ENCODE measurements around the gene LRP6. TPM values are rescaled to one million over a fixed set of nuclear protein-coding genes. Genes with fewer than 3 reads are reported as not detected.
A peak's percentile ranks its signal among the peaks of the same experiment; 100 is the strongest.

Gene LRP6
- total RNA-seq, 1 donor from 2014 or later = 1.4 TPM

- H3K36me3 Mint-ChIP-seq (ENCODE audit: low read depth) = no peaks in the 10 kb centered on the region
- H3K27ac Mint-ChIP-seq = no peak overlapping the region
- peaks cover 7% of the 10 kb centered on the region for H3K9me3 Mint-ChIP-seq
- intact Hi-C loops (cut with micrococcal nuclease) = no loop called here
- peaks cover 5% of the 10 kb centered on the region for H3K27me3 Mint-ChIP-seq
- CTCF ChIA-PET = no interaction called here
- no peak for DNase-seq
- POLR2A ChIA-PET = no interaction called here
- H3K4me3 Mint-ChIP-seq = no peak overlapping the region
- no peak for TF ChIP-seq CTCF (IDR thresholded peaks at IDR 0.05)
- H3K4me1 Mint-ChIP-seq = no peaks in the 10 kb centered on the region
- no peak for ATAC-seq (ENCODE audit: low read depth)
These were observed 6.6 kb upstream of the LRP6 start for GRCh38 chr12:12273291-12273957.

GRCh38 chr12:12272869-12273268 is 6.0 kb upstream of the LRP6 start:
- no peak for ATAC-seq (ENCODE audit: low read depth)
- H3K4me1 Mint-ChIP-seq = no peaks in the 10 kb centered on the region
- no peak for TF ChIP-seq CTCF (IDR thresholded peaks at IDR 0.05)
- H3K27me3 Mint-ChIP-seq = peaks cover 8% of the 10 kb centered on the region
- H3K9me3 Mint-ChIP-seq = peaks cover 5% of the 10 kb centered on the region
- H3K36me3 Mint-ChIP-seq (ENCODE audit: low read depth) = no peaks in the 10 kb centered on the region
- no peak overlapping the region for H3K4me3 Mint-ChIP-seq
- intact Hi-C loops (cut with micrococcal nuclease) = no loop called here
- H3K27ac Mint-ChIP-seq = no peak overlapping the region
- no peak for DNase-seq
- POLR2A ChIA-PET = no interaction called here
- CTCF ChIA-PET = no interaction called here

- Mint-ChIP-seq H3K36me3 (ENCODE audit: low read depth) (peaks cover 2% of the 10 kb centered on the region), H3K9me3 (no peaks in the 10 kb centered on the region), H3K27ac (no peak overlapping the region), H3K4me1 (peaks cover 21% of the 10 kb centered on the region), H3K4me3 (no peak overlapping the region), H3K27me3 (peaks cover 17% of the 10 kb centered on the region)
- intact Hi-C loops (cut with micrococcal nuclease) = no loop called here
- ATAC-seq (ENCODE audit: low read depth) = no peak
- CTCF ChIA-PET = no interaction called here
- TF ChIP-seq CTCF (IDR thresholded peaks at IDR 0.05) = no peak
- DNase-seq = no peak
- POLR2A ChIA-PET = no interaction called here
These were observed 3.4 kb upstream of the LRP6 start for GRCh38 chr12:12270226-12270625.

GRCh38 chr12:12267742-12268200 is 927 bp upstream of the LRP6 start:
- no peak for TF ChIP-seq CTCF (IDR thresholded peaks at IDR 0.05)
- Mint-ChIP-seq H3K27me3 (peaks cover 30% of the 10 kb centered on the region), H3K27ac (no peak overlapping the region), H3K36me3 (ENCODE audit: low read depth) (peaks cover 2% of the 10 kb centered on the region), H3K4me3 (peak overlapping the region; percentile 85), H3K9me3 (no peaks in the 10 kb centered on the region), H3K4me1 (peaks cover 26% of the 10 kb centered on the region)
- ATAC-seq (ENCODE audit: low read depth) (no peak), DNase-seq (no peak)
- POLR2A ChIA-PET = no interaction called here
- CTCF ChIA-PET = no interaction called here
- intact Hi-C loops (cut with micrococcal nuclease) = no loop called here

GRCh38 chr12:12266389-12266872 is 413 bp downstream of the LRP6 start:
- H3K4me1 Mint-ChIP-seq = peaks cover 26% of the 10 kb centered on the region
- no peak overlapping the region for H3K27ac Mint-ChIP-seq
- ChIA-PET CTCF (no interaction called here), POLR2A (interaction anchor here (0.7 kb wide), 1 partner anchor 521 kb away, joined by 7 read pairs; no protein-coding TSS in a partner anchor)
- TF ChIP-seq CTCF (IDR thresholded peaks at IDR 0.05) = no peak
- no peaks in the 10 kb centered on the region for H3K9me3 Mint-ChIP-seq
- H3K27me3 Mint-ChIP-seq = peaks cover 37% of the 10 kb centered on the region
- peak overlapping the region; percentile 85 for H3K4me3 Mint-ChIP-seq
- no peak for DNase-seq
- intact Hi-C loops (cut with micrococcal nuclease) = no loop called here
- ATAC-seq (ENCODE audit: low read depth) = no peak
- peaks cover 2% of the 10 kb centered on the region for H3K36me3 Mint-ChIP-seq (ENCODE audit: low read depth)

Measured in activated B cell treated with CpG ODN at 0.5 μM for 24 hours (primary cell).